Mesendoderm (in vitro differentiated cells): ENCODE measurements around the gene TMEM186.
"Not testable (repeated sequence)": the region's sequence is repeated elsewhere in the genome, so short reads cannot be mapped to it uniquely, and the experiment has no call there.

Source experiments
- DNase-seq: peaks from one replicate; pipeline ENCODE4 v3.0.0; 2013
- H2AK5ac ChIP-seq: 2 replicates; pipeline ENCODE4 v1.6.1; 2013; ENCODE audit warnings: low read length, inconsistent platforms
- H2BK120ac ChIP-seq: 2 replicates; pipeline ENCODE4 v1.6.1; 2013; ENCODE audit warnings: low read depth, mild to moderate bottlenecking, low read length, moderate library complexity, mixed read lengths
- H2BK15ac ChIP-seq: replicated peaks from 2 replicates; pipeline ENCODE4 v1.6.1; 2013; ENCODE audit warnings: low read depth, mild to moderate bottlenecking, moderate library complexity
- H2BK5ac ChIP-seq: 2 replicates; pipeline ENCODE4 v1.6.1; 2013; ENCODE audit warnings: low read length, inconsistent platforms
- H3K18ac ChIP-seq: 2 replicates; pipeline ENCODE4 v1.6.1; 2013; ENCODE audit warnings: mild to moderate bottlenecking, low read length, mixed read lengths
- H3K23ac ChIP-seq: one replicate; pipeline ENCODE4 v1.6.1; 2013; ENCODE audit warnings: low read length
- H3K27ac ChIP-seq: 2 replicates; pipeline ENCODE4 v1.5.1; 2013; ENCODE audit warnings: low read depth, mild to moderate bottlenecking, inconsistent platforms, low read length, moderate library complexity
- H3K27me3 ChIP-seq: 2 replicates; pipeline ENCODE4 v1.6.1; 2013; ENCODE audit warnings: low read length, control low read depth, mild to moderate bottlenecking, inconsistent platforms; ENCODE audit not compliant: insufficient read depth, poor library complexity
- H3K36me3 ChIP-seq: 2 replicates; pipeline ENCODE4 v1.6.1; 2013; ENCODE audit warnings: low read length, inconsistent platforms; ENCODE audit not compliant: control insufficient read depth, insufficient read depth
- H3K4ac ChIP-seq: one replicate; pipeline ENCODE4 v1.6.1; 2013; ENCODE audit warnings: low read depth, mild to moderate bottlenecking, low read length, moderate library complexity
- H3K4me1 ChIP-seq: 2 replicates; pipeline ENCODE4 v1.6.1; 2013; ENCODE audit warnings: low read depth, low read length, inconsistent platforms; ENCODE audit not compliant: control insufficient read depth
- H3K4me2 ChIP-seq: 2 replicates; pipeline ENCODE4 v1.6.1; 2013; ENCODE audit warnings: low read length
- H3K4me3 ChIP-seq: 2 replicates; pipeline ENCODE4 v1.5.1; 2013; ENCODE audit warnings: mild to moderate bottlenecking, low read length
- H3K56ac ChIP-seq: one replicate; pipeline ENCODE4 v1.6.1; 2013; ENCODE audit warnings: low read length
- H3K79me1 ChIP-seq: 2 replicates; pipeline ENCODE4 v1.6.1; 2013; ENCODE audit warnings: low read length, inconsistent platforms
- H3K79me2 ChIP-seq: 2 replicates; pipeline ENCODE4 v1.6.1; 2013; ENCODE audit warnings: mild to moderate bottlenecking, low read length; ENCODE audit not compliant: control insufficient read depth, insufficient read depth
- H3K9ac ChIP-seq: 2 replicates; pipeline ENCODE4 v1.6.1; 2013; ENCODE audit warnings: low read length, inconsistent platforms
- H4K5ac ChIP-seq: one replicate; pipeline ENCODE4 v1.6.1; 2013; ENCODE audit warnings: low read length
- H4K8ac ChIP-seq: one replicate; pipeline ENCODE4 v1.6.1; 2013; ENCODE audit warnings: low read depth, mild to moderate bottlenecking, control low read depth, low read length, moderate library complexity
- WGBS: extraction: QIAGEN DNeasy Blood & Tissue Kit; methylation state at CpG from one replicate; pipeline ENCODE4 v1.1.7; 2013; ENCODE audit warnings: low lambda C conversion rate, missing lambda C conversion rate; ENCODE audit not compliant: insufficient coverage; ENCODE audit errors: extremely low coverage; 5-methylcytosine and 5-hydroxymethylcytosine counted together

Gene TMEM186

DNA sequence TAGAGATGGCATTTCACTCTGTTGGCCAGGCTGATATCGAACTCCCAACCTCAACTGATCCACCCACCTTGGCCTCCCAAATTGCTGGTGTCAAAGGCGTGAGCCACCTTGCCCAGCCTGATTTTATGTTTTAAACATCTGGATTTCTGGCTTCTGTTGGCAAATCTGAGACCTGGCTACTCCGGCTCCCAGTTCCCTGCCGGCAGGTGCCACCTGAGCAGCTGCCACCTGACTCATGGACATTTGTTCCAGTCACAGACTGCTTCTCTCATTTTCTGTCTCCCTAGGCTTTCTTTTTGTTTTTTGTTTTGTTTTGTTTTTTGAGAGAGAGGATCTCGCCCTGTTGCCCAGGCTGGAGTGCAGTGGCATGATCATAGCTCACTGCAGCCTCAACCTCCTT is 9.8 kb upstream of the TMEM186 start:
- Histone ChIP-seq H3K36me3 (peaks cover 14% of the 10 kb centered on the region), H3K18ac (no peak overlapping the region), H3K4me3 (no peak overlapping the region), H3K9ac (no peak overlapping the region), H3K56ac (no peak overlapping the region), H3K4me2 (no peak overlapping the region), H2BK5ac (no peak overlapping the region), H3K79me1 (peaks cover 5% of the 10 kb centered on the region), H3K4me1 (no peaks in the 10 kb centered on the region), H3K4ac (no peak overlapping the region), H3K79me2 (peaks cover 5% of the 10 kb centered on the region), H3K27me3 (no peaks in the 10 kb centered on the region), H2BK120ac (no peak overlapping the region), H3K27ac (no peak overlapping the region), H2AK5ac (no peak overlapping the region), H3K23ac (no peak overlapping the region), H2BK15ac (no peak overlapping the region), H4K5ac (no peak overlapping the region), H4K8ac (no peak overlapping the region)
- no CpG with 5 or more reads among the region's 5 CpGs for WGBS
- DNase-seq, result no peak

- Histone ChIP-seq H3K4ac (no peak overlapping the region), H2BK15ac (no peak overlapping the region), H4K5ac (no peak overlapping the region), H3K4me3 (no peak overlapping the region), H3K56ac (no peak overlapping the region), H4K8ac (no peak overlapping the region), H3K27ac (no peak overlapping the region), H3K79me1 (peaks cover 7% of the 10 kb centered on the region), H2BK120ac (no peak overlapping the region), H3K4me1 (no peaks in the 10 kb centered on the region), H2AK5ac (no peak overlapping the region), H3K23ac (no peak overlapping the region), H3K27me3 (no peaks in the 10 kb centered on the region), H3K79me2 (peaks cover 10% of the 10 kb centered on the region), H2BK5ac (no peak overlapping the region), H3K9ac (no peak overlapping the region), H3K18ac (no peak overlapping the region), H3K4me2 (no peak overlapping the region), H3K36me3 (peaks cover 17% of the 10 kb centered on the region)
- no CpG with 5 or more reads among the region's 13 CpGs for whole genome bisulfite sequencing
- no peak for DNase-seq
Observed at GRCh38 chr16:8806272-8806983, 9.0 kb upstream of the TMEM186 start.

GRCh38 chr16:8804313-8804712 is 6.9 kb upstream of the TMEM186 start:
- H3K27ac ChIP-seq, result no peak overlapping the region
- H2AK5ac ChIP-seq, result no peak overlapping the region
- H3K36me3 ChIP-seq, result peaks cover 17% of the 10 kb centered on the region
- no peak overlapping the region for H3K23ac ChIP-seq
- H2BK15ac ChIP-seq, result no peak overlapping the region
- no peak overlapping the region for H3K4ac ChIP-seq
- no peak overlapping the region for H4K8ac ChIP-seq
- no peak for DNase-seq
- no CpG with 5 or more reads among the region's 6 CpGs for WGBS
- H3K9ac ChIP-seq, result no peak overlapping the region
- no peaks in the 10 kb centered on the region for H3K4me1 ChIP-seq
- no peak overlapping the region for H2BK120ac ChIP-seq
- peaks cover 7% of the 10 kb centered on the region for H3K79me1 ChIP-seq
- no peak overlapping the region for H4K5ac ChIP-seq
- no peak overlapping the region for H3K56ac ChIP-seq
- H3K18ac ChIP-seq, result no peak overlapping the region
- no peak overlapping the region for H2BK5ac ChIP-seq
- peaks cover 24% of the 10 kb centered on the region for H3K79me2 ChIP-seq
- no peaks in the 10 kb centered on the region for H3K27me3 ChIP-seq
- no peak overlapping the region for H3K4me2 ChIP-seq
- H3K4me3 ChIP-seq, result no peak overlapping the region

DNA sequence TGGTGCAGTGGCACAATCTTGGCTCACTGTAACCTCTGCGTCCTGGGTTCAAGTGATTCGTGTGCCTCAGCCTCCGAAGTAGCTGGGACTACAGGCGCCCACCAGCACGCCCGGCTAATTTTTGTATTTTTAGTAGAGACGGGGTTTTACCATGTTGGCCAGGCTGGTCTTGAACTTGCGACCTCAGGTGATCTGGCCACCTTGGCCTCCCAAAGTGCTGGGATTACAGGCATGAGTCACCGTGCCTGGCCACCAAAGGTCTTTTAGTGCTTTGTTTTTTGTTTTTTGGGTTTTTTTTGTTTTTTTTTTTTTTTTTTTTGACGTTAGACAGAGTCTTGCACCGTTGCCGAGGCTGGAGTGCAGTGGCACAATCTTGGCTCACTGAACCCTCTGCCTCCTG is 6.3 kb upstream of the TMEM186 start:
- no CpG with 5 or more reads among the region's 12 CpGs for WGBS
- not testable (repeated sequence) for H3K4me3 ChIP-seq, H3K4me1 ChIP-seq, H3K23ac ChIP-seq, DNase-seq, H4K8ac ChIP-seq, H2AK5ac ChIP-seq, H3K4me2 ChIP-seq, H3K27me3 ChIP-seq, H2BK5ac ChIP-seq, H4K5ac ChIP-seq, H3K18ac ChIP-seq, H2BK15ac ChIP-seq, H3K79me1 ChIP-seq, H3K9ac ChIP-seq, H2BK120ac ChIP-seq, H3K56ac ChIP-seq, H3K4ac ChIP-seq, H3K27ac ChIP-seq
- Histone ChIP-seq H3K79me2 (peaks cover 30% of the 10 kb centered on the region), H3K36me3 (peaks cover 17% of the 10 kb centered on the region)

- no peak overlapping the region for H3K27ac ChIP-seq
- no peak overlapping the region for H2BK5ac ChIP-seq
- H3K4me1 ChIP-seq, result peaks cover 1% of the 10 kb centered on the region
- peaks cover 45% of the 10 kb centered on the region for H3K79me2 ChIP-seq
- no peak overlapping the region for H3K23ac ChIP-seq
- no peak overlapping the region for H3K18ac ChIP-seq
- no peak overlapping the region for H2AK5ac ChIP-seq
- no peak overlapping the region for H3K4me3 ChIP-seq
- H2BK120ac ChIP-seq, result no peak overlapping the region
- no peak overlapping the region for H3K4me2 ChIP-seq
- H3K56ac ChIP-seq, result no peak overlapping the region
- peaks cover 14% of the 10 kb centered on the region for H3K79me1 ChIP-seq
- H2BK15ac ChIP-seq, result no peak overlapping the region
- peaks cover 14% of the 10 kb centered on the region for H3K36me3 ChIP-seq
- H3K27me3 ChIP-seq, result no peaks in the 10 kb centered on the region
- H4K5ac ChIP-seq, result no peak overlapping the region
- whole genome bisulfite sequencing, result no CpG with 5 or more reads among the region's 4 CpGs
- no peak overlapping the region for H3K4ac ChIP-seq
- no peak overlapping the region for H4K8ac ChIP-seq
- no peak for DNase-seq
- H3K9ac ChIP-seq, result no peak overlapping the region
Observed at GRCh38 chr16:8801701-8802100, 4.3 kb upstream of the TMEM186 start.
